Caco-2 (cell line): ENCODE results near the gene NPW. TPM values are rescaled to one million over a fixed set of nuclear protein-coding genes. Genes with fewer than 3 reads are reported as not detected.
"Not testable (repeated sequence)": the region's sequence is repeated elsewhere in the genome, so short reads cannot be mapped to it uniquely, and the experiment has no call there.

Source experiments
- BruUV-seq: library from RNA; stranded (reverse); fragments of 400-500 nt; replicated peaks from 2 replicates; lab custom pipeline; 2021; lab: Mats Ljungman, UMichigan
- CTCF ChIA-PET: fragments of 300-600 bp; sonication (Branson Sonifier 250); formaldehyde crosslinking; loops from one replicate; lab custom pipeline; 2022; ENCODE audit warnings: antibody characterized with exemption; lab: Charles Lee
- POLR2A ChIA-PET: fragments of 300-600 bp; sonication (Branson Sonifier 250); formaldehyde crosslinking; loops from one replicate; lab custom pipeline; 2022; ENCODE audit warnings: antibody characterized with exemption; lab: Charles Lee
- DNase-seq, 2 experiments: peaks; one replicate each; pipeline versions ENCODE4 v3.0.0 to v3.0.0-alpha.2; 2020 to 2022
- H3K27me3 ChIP-seq: replicated peaks from 2 replicates; pipeline ENCODE4 v1.6.0; 2011; ENCODE audit warnings: low read length; ENCODE audit not compliant: control insufficient read depth, insufficient read depth
- H3K36me3 ChIP-seq: 2 replicates; pipeline ENCODE4 v1.5.1; 2011; ENCODE audit warnings: low read length; ENCODE audit not compliant: control insufficient read depth, insufficient read depth
- H3K4me1 ChIP-seq: fragments of 250-450 bp; sonication (Bioruptor Pico); 2 replicates; pipeline ENCODE4 v1.5.1; 2020; ENCODE audit warnings: mild to moderate bottlenecking
- H3K4me3 ChIP-seq: 2 replicates; pipeline ENCODE4 v1.5.1; 2011; ENCODE audit warnings: low read depth, mild to moderate bottlenecking, control low read depth, low read length
- H3K9me3 ChIP-seq: fragments of 250-450 bp; sonication (Bioruptor Pico); 2 replicates; pipeline ENCODE4 v1.5.1; 2020; ENCODE audit warnings: mild to moderate bottlenecking, moderate library complexity
- H3K27ac Mint-ChIP-seq: one replicate; pipeline ENCODE4 v1.8.0; 2022; ENCODE audit warnings: mixed read lengths; ENCODE audit not compliant: unreplicated experiment
- H3K27me3 Mint-ChIP-seq: one replicate; pipeline ENCODE4 v1.8.0; 2022; ENCODE audit warnings: mixed read lengths; ENCODE audit not compliant: insufficient read depth, unreplicated experiment
- H3K36me3 Mint-ChIP-seq: one replicate; pipeline ENCODE4 v1.8.0; 2022; ENCODE audit warnings: mild to moderate bottlenecking, mixed read lengths; ENCODE audit not compliant: insufficient read depth, unreplicated experiment
- H3K4me1 Mint-ChIP-seq: one replicate; pipeline ENCODE4 v1.8.0; 2022; ENCODE audit warnings: low read depth, mixed read lengths; ENCODE audit not compliant: unreplicated experiment
- H3K4me3 Mint-ChIP-seq: one replicate; pipeline ENCODE4 v1.8.0; 2022; ENCODE audit warnings: mild to moderate bottlenecking, moderate library complexity, mixed read lengths; ENCODE audit not compliant: unreplicated experiment
- H3K9me3 Mint-ChIP-seq: one replicate; pipeline ENCODE4 v1.8.0; 2022; ENCODE audit warnings: mixed read lengths; ENCODE audit not compliant: unreplicated experiment
- intact Hi-C: fragments of 100-400 bp; cut with micrococcal nuclease; formaldehyde crosslinking; loops from one replicate; pipeline ENCODE4 v1.10.0; 2022; ENCODE audit not compliant: unreplicated experiment
- total RNA-seq: library from RNA; stranded (reverse); gene quantifications from 2 replicates; pipeline ENCODE4 v1.2.3, GENCODE V29; 2022
- TF ChIP-seq, protein P1 (sequence below), 2 experiments: fragments of 200-600 bp in 1 of 2; IDR thresholded peaks; 1 replicate in 1 of 2; 2 replicates in 1 of 2; pipeline versions ENCODE4 v1.5.1 to v1.8.0; 2011 to 2022; ENCODE audit warnings: antibody characterized with exemption in 1 of 2, control low read depth in 1 of 2, inconsistent platforms in 1 of 2, low read depth in 1 of 2, low read length in 1 of 2, mild to moderate bottlenecking in 1 of 2, moderate library complexity in 1 of 2; ENCODE audit not compliant: insufficient read depth in 1 of 2, severe bottlenecking in 1 of 2, unreplicated experiment in 1 of 2

Gene NPW
- total RNA-seq, 1 experiment from 2014 or later, result 6.1 TPM

DNA sequence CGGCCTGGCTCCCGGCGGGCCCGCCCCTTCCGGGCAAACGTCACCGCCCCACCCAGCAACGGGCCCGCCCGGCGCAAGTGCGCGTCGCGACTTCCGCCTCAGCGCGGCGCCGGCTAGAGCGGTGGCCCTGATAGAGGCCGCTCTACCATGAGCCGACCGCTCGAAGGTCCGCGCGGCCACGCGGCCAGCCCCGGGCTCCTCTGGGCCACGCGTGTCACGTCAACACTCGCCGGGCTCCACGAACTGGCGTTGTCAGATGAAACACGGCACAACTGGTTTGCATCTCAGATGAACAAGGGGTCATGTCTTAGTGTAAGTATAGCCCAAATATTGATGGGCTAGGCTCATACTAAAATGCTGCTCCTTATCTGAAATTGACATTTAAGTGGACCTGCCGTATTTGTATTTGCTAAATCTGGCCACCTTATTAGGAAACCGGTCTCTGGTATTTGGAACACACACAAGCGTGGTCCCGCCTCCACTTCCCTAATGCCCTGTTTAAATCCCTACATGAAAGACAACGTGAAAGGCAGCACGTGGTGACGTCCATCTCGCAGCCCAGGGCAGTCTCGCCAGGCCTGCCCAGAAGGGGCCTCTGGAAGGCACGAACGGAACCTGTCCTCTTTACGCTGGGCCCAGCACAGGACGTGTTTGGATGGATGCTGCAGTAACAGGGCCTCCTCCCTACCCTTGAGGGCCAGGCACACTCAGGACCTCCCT lies 9.6 kb upstream of the NPW start, which contains the start of gene ZNF598:
Gene ZNF598, minus strand, starts transcription at position 31 of the 720 bp plus-strand sequence.
- ChIA-PET POLR2A (interaction anchor here (1.9 kb wide), 1 partner anchor 146 kb away, joined by 16 read pairs; the partner anchor contains the start of gene TRAF7), CTCF (no interaction called here)
- peak within 1 kb of the TSS; percentile 85 for H3K27ac Mint-ChIP-seq
- intact Hi-C loops, result no loop called here
- H3K36me3 ChIP-seq, result no peaks in the 10 kb centered on the region; the same call in 1 of the 2 replicates
- DNase-seq, result peak; percentile 68 to 88
- H3K4me3 Mint-ChIP-seq, result peak within 1 kb of the TSS; percentile 82
- H3K9me3 Mint-ChIP-seq, result no peaks in the 10 kb centered on the region
- H3K4me3 ChIP-seq, result peak within 1 kb of the TSS; percentile 77
- no peaks in the 10 kb centered on the region for H3K9me3 ChIP-seq
- TF ChIP-seq, protein P1, sequence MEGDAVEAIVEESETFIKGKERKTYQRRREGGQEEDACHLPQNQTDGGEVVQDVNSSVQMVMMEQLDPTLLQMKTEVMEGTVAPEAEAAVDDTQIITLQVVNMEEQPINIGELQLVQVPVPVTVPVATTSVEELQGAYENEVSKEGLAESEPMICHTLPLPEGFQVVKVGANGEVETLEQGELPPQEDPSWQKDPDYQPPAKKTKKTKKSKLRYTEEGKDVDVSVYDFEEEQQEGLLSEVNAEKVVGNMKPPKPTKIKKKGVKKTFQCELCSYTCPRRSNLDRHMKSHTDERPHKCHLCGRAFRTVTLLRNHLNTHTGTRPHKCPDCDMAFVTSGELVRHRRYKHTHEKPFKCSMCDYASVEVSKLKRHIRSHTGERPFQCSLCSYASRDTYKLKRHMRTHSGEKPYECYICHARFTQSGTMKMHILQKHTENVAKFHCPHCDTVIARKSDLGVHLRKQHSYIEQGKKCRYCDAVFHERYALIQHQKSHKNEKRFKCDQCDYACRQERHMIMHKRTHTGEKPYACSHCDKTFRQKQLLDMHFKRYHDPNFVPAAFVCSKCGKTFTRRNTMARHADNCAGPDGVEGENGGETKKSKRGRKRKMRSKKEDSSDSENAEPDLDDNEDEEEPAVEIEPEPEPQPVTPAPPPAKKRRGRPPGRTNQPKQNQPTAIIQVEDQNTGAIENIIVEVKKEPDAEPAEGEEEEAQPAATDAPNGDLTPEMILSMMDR (IDR thresholded peaks at IDR 0.05; ENCODE audit: insufficient read depth in 1 of 2, low read depth in 1 of 2, low read length in 1 of 2, severe bottlenecking in 1 of 2, unreplicated experiment in 1 of 2), result no peak
- peaks cover 16% of the 10 kb centered on the region for H3K4me1 ChIP-seq
- no peaks in the 10 kb centered on the region for H3K27me3 Mint-ChIP-seq
- TSS peak; percentile 98 for BruUV-seq
- H3K36me3 Mint-ChIP-seq, result peaks cover 22% of the 10 kb centered on the region
- H3K27me3 ChIP-seq, result no peaks in the 10 kb centered on the region
- H3K4me1 Mint-ChIP-seq, result peaks cover 5% of the 10 kb centered on the region

DNA sequence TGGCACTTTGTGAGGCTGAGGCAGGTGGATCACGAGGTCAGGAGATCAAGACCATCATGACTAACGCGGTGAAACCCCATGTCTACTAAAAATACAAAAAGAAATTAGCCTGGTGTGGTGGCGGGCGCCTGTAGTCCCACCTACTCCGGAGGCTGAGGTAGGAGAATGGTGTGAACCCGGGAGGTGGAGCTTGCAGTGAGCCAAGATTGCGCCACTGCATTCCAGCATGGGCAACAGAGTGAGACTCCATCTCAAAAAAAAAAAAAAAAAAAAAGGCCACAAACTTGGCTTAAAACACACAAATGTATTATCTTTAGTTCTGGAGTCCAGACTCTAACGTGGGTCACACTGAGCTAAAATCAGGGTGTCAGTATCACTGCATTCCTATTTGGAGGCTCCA lies 7.9 kb upstream of the NPW start:
- BruUV-seq, H3K27me3 ChIP-seq, H3K9me3 ChIP-seq, H3K9me3 Mint-ChIP-seq, H3K27me3 Mint-ChIP-seq, H3K4me3 Mint-ChIP-seq, POLR2A ChIA-PET, DNase-seq, intact Hi-C loops, H3K36me3 ChIP-seq, H3K4me1 Mint-ChIP-seq, H3K27ac Mint-ChIP-seq, H3K4me3 ChIP-seq: not testable (repeated sequence)
- CTCF ChIA-PET, result interaction anchor here (1.4 kb wide), 1 partner anchor 11 kb away, joined by 3 read pairs; no protein-coding TSS in a partner anchor
- peaks cover 27% of the 10 kb centered on the region for H3K4me1 ChIP-seq
- peaks cover 11% of the 10 kb centered on the region for H3K36me3 Mint-ChIP-seq

DNA sequence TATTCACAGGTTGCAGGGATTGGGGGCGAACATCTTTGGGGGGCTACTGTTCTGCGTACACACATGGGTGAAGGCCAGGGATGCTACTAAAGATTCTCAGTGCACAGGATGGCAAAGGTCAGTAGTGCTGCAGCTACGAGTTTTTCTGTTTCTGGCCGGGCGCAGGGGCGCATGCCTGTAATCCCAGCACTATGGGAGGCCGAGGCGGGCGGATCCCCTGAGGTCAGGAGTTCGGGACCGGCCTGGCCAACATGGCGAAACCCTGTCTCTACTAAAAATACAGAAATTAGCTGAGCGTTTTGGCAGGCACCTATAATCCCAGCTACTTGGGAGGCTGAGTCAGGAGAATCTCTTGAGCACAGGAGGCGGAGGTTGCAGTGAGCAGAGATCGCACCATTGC lies 6.1 kb upstream of the NPW start:
- H3K27me3 ChIP-seq, result no peaks in the 10 kb centered on the region
- TF ChIP-seq, protein P1 (IDR thresholded peaks at IDR 0.05; ENCODE audit: insufficient read depth in 1 of 2, low read depth in 1 of 2, low read length in 1 of 2, severe bottlenecking in 1 of 2, unreplicated experiment in 1 of 2), result no peak
- H3K27me3 Mint-ChIP-seq, result no peaks in the 10 kb centered on the region
- no peaks in the 10 kb centered on the region for H3K36me3 Mint-ChIP-seq
- no peaks in the 10 kb centered on the region for H3K9me3 ChIP-seq
- H3K9me3 Mint-ChIP-seq, result no peaks in the 10 kb centered on the region
- no peak for DNase-seq
- H3K4me1 Mint-ChIP-seq, result no peaks in the 10 kb centered on the region
- intact Hi-C loops, result no loop called here
- ChIA-PET POLR2A (no interaction called here), CTCF (no interaction called here)
- H3K4me3 Mint-ChIP-seq, result no peak overlapping the region
- no TSS peak for BruUV-seq
- H3K36me3 ChIP-seq, result no peaks in the 10 kb centered on the region
- no peak overlapping the region for H3K27ac Mint-ChIP-seq
- H3K4me3 ChIP-seq, result no peak overlapping the region
- peaks cover 13% of the 10 kb centered on the region for H3K4me1 ChIP-seq
